Hepatocyte (in vitro differentiated cells): ENCODE measurements around the gene TMEM164.

Experiments used
- CTCF ChIP-seq: fragments of 200-600 bp; sonication (generic); IDR thresholded peaks from 2 replicates; pipeline ENCODE4 v1.5.1; 2016; ENCODE audit warnings: antibody characterized with exemption, mild to moderate bottlenecking; ENCODE audit not compliant: poor library complexity
- EZH2 ChIP-seq: fragments of 200-600 bp; sonication (generic); IDR thresholded peaks from 2 replicates; pipeline ENCODE4 v1.6.1; 2016; ENCODE audit warnings: antibody characterized with exemption, mild to moderate bottlenecking, borderline replicate concordance
- EZH2phosphoT487 ChIP-seq: fragments of 200-600 bp; sonication (generic); IDR thresholded peaks from one replicate; pipeline ENCODE4 v1.6.1; 2018; ENCODE audit warnings: antibody characterized with exemption, mild to moderate bottlenecking, low read depth, moderate library complexity; ENCODE audit not compliant: unreplicated experiment, severe bottlenecking

GRCh38 chrX:110213183-110213582, 210.3 kb downstream of the TMEM164 start:
- TF ChIP-seq CTCF: no peak
- no peak for TF ChIP-seq EZH2
- TF ChIP-seq EZH2phosphoT487: no peak
